Psoas muscle (tissue), 8 donors: ENCODE measurements around the gene TPCN1. TPM values are rescaled to one million over a fixed set of nuclear protein-coding genes. Genes with fewer than 3 reads are reported as not detected.

Experiments used
- ATAC-seq, 4 donors: fragments of 200-7000 bp; cut with Tn5 transposase; one replicate each; pipeline ENCODE4 v1.9.1; 2020; ENCODE audit warnings: moderate library complexity in 3 of 4, mild to moderate bottlenecking in 2 of 4
- DNase-seq, 2 donors: peaks; one replicate each; pipeline ENCODE4 v3.0.0-alpha.2; 2020
- H3K27ac ChIP-seq: fragments of 200-600 bp; one replicate; pipeline ENCODE4 v1.8.0; 2022
- H3K27me3 ChIP-seq, 3 donors: fragments of 200-600 bp in 1 of 3; one replicate each; pipeline versions ENCODE4 v1.6.1 to v1.8.0; 2013 to 2022; ENCODE audit warnings: low read length in 2 of 3, mild to moderate bottlenecking in 2 of 3, moderate library complexity in 1 of 3; ENCODE audit not compliant: insufficient read depth in 3 of 3
- H3K36me3 ChIP-seq, 2 donors: fragments of 200-600 bp in 1 of 2; one replicate each; pipeline versions ENCODE4 v1.6.1 to v1.8.0; 2013 to 2022; ENCODE audit warnings: low read depth in 1 of 2, mild to moderate bottlenecking in 1 of 2, moderate library complexity in 1 of 2; ENCODE audit not compliant: insufficient read depth in 1 of 2
- H3K4me1 ChIP-seq: fragments of 200-600 bp; one replicate; pipeline ENCODE4 v1.8.0; 2022
- H3K4me3 ChIP-seq: fragments of 200-600 bp; one replicate; pipeline ENCODE4 v1.8.0; 2022; ENCODE audit warnings: mild to moderate bottlenecking
- H3K9me3 ChIP-seq: fragments of 200-600 bp; one replicate; pipeline ENCODE4 v1.8.0; 2022
- WGBS, 3 donors: extraction: QIAGEN DNeasy Blood & Tissue Kit; methylation state at CpG; one replicate each; pipeline versions ENCODE4 v1.1.6 to v1.1.7; 2013; 5-methylcytosine and 5-hydroxymethylcytosine counted together
- intact Hi-C, 2 donors: fragments of 100-400 bp; cut with DNase I; formaldehyde crosslinking; loops; one replicate each; pipeline versions ENCODE4 v1.11.0 to v1.14.2; 2022
- polyA plus RNA-seq, 3 donors: library from polyadenylated mRNA; stranded (reverse); fragments of 200-250 nt; gene quantifications; one replicate each; pipeline ENCODE4 v1.2.3, GENCODE V29; 2013
- total RNA-seq, 4 donors: library from RNA; stranded (reverse); fragmentation: NEBNext Ultra II Directional in 2 of 4; extraction: Animal tissue kit (Norgen Biotek cat#: 25700) in 2 of 4; gene quantifications; one replicate each; pipeline versions ENCODE4 v1.2.1 to v1.2.4, GENCODE V29; 2021 to 2023
- TF ChIP-seq, protein P1 (sequence below): fragments of 200-600 bp; IDR thresholded peaks from one replicate; pipeline ENCODE4 v1.8.0; 2022; ENCODE audit warnings: antibody characterized with exemption
- donor health status: healthy with polysubstance abuse.
- donor health status: DM: no; HTN: no; CAD: no; lungs with moderate emphysema.
- donor health status: Bipolar disorder and iron deficiency.
- donor health status: healthy.
- donor health status: DM: yes; HTN: yes; CAD: no.
- donor health status: DM: no; HTN: no; CAD: no.
- donor health status: DM: no; HTN: no; CAD: no.
- donor health status: DM: yes; HTN: yes; CAD: no.

Gene TPCN1
- total and polyA plus RNA-seq, 7 donors = 7.6 to 36.2 (median 25.2) TPM

- peaks cover 0 to 56% of the 10 kb centered on the region in 2 donors for H3K36me3 ChIP-seq
- intact Hi-C loops = no loop called here
Measured at GRCh38 chr12:113320401-113320800, 99.1 kb downstream of the TPCN1 start.

GRCh38 chr12:113322343-113322742 lies 101.1 kb downstream of the TPCN1 start:
- no peak overlapping the region for H3K27ac ChIP-seq
- no peak overlapping the region for H3K4me3 ChIP-seq
- no peaks in the 10 kb centered on the region for H3K9me3 ChIP-seq
- peaks cover 19% of the 10 kb centered on the region for H3K4me1 ChIP-seq
- ATAC-seq = no peak
- H3K27me3 ChIP-seq = no peaks in the 10 kb centered on the region
- 91 to 97% (median 97%) methylated on average over 2 of the region's 2 CpGs for WGBS, 3 donors
- intact Hi-C loops = no loop called here
- no peak for DNase-seq
- H3K36me3 ChIP-seq = peaks cover 0 to 40% of the 10 kb centered on the region in 2 donors
- TF ChIP-seq, protein P1, sequence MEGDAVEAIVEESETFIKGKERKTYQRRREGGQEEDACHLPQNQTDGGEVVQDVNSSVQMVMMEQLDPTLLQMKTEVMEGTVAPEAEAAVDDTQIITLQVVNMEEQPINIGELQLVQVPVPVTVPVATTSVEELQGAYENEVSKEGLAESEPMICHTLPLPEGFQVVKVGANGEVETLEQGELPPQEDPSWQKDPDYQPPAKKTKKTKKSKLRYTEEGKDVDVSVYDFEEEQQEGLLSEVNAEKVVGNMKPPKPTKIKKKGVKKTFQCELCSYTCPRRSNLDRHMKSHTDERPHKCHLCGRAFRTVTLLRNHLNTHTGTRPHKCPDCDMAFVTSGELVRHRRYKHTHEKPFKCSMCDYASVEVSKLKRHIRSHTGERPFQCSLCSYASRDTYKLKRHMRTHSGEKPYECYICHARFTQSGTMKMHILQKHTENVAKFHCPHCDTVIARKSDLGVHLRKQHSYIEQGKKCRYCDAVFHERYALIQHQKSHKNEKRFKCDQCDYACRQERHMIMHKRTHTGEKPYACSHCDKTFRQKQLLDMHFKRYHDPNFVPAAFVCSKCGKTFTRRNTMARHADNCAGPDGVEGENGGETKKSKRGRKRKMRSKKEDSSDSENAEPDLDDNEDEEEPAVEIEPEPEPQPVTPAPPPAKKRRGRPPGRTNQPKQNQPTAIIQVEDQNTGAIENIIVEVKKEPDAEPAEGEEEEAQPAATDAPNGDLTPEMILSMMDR = no peak

More at GRCh38 chr12:113320401-113320800, 99.1 kb downstream of the TPCN1 start:
- TF ChIP-seq, protein P1 = no peak
- Histone ChIP-seq H3K4me3 (no peak overlapping the region), H3K4me1 (no peaks in the 10 kb centered on the region), H3K27me3 (no peaks in the 10 kb centered on the region), H3K27ac (no peak overlapping the region), H3K9me3 (no peaks in the 10 kb centered on the region)
- ATAC-seq (no peak), DNase-seq (no peak)
- 89 to 91% (median 91%) methylated on average over 9 to 12 of the region's 12 CpGs for WGBS, 3 donors

- H3K4me1 ChIP-seq = peaks cover 22% of the 10 kb centered on the region
- no peaks in the 10 kb centered on the region for H3K9me3 ChIP-seq
- H3K36me3 ChIP-seq = peaks cover 0 to 25% of the 10 kb centered on the region in 2 donors
- peak overlapping the region; percentile 61 for H3K27ac ChIP-seq
- H3K27me3 ChIP-seq = no peaks in the 10 kb centered on the region
- TF ChIP-seq, protein P1 = no peak
- H3K4me3 ChIP-seq = no peak overlapping the region
- WGBS, 3 donors = 6 to 11% (median 9%) methylated on average over 3 of the region's 3 CpGs
- ATAC-seq = peak in 3 of 4 donors; percentile 32 to 47 (median 37)
- DNase-seq = peak; percentile 55 to 77
- intact Hi-C loops = no loop called here
Measured at GRCh38 chr12:113325916-113326315, 104.7 kb downstream of the TPCN1 start.

DNA sequence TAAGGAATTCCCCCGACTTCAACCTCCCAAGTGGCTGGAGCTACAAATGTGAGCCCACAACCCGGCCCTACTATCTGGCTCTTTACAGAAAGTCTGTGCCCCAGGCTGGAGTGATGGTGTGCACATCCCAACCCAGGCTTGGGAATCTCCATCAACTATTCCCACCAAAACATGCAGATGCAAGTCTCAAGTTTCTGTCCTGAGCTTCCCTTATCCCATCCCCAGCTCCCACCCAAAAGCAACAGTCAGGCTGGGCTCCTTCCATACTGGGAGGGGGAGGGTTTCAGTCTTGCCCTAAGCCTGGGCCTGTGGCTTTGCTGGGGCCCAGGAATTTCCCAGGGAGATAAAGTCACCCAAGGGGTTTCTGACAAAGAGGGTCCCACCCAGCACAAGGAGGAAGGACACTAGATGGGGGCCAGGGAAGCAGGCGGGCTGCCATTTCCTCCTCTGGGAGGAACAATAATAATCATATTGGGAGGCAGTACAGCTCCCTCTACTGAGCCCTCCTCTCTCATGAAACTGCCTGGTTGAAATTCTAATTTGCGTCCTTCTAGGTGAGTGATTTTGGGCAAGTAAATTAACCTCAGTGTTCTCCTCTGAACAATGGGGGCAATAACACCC lies 105.6 kb downstream of the TPCN1 start:
- TF ChIP-seq, protein P1 = no peak
- peak in 2 of 4 donors; percentile 23 to 26 for ATAC-seq
- H3K4me3 ChIP-seq = no peak overlapping the region
- peaks cover 22% of the 10 kb centered on the region for H3K4me1 ChIP-seq
- peaks cover 0 to 31% of the 10 kb centered on the region in 2 donors for H3K36me3 ChIP-seq
- H3K27ac ChIP-seq = peak overlapping the region; percentile 61
- no peaks in the 10 kb centered on the region for H3K9me3 ChIP-seq
- no peaks in the 10 kb centered on the region for H3K27me3 ChIP-seq
- no peak for DNase-seq
- WGBS, 3 donors = 51 to 61% (median 61%) methylated on average over 4 of the region's 4 CpGs
- intact Hi-C loops = no loop called here
